Stomach (tissue), 4 donors: ENCODE measurements around the gene SUPT3H.

Source experiments
- POLR2A ChIP-seq, 4 donors: fragments of 450-650 bp; IDR thresholded peaks; one replicate each; pipeline ENCODE4 v1.6.1; 2016; ENCODE audit warnings: antibody characterized with exemption in 4 of 4, control low read depth in 2 of 4, mild to moderate bottlenecking in 1 of 4, moderate library complexity in 1 of 4
- TF ChIP-seq, protein P1 (sequence below), 7 experiments: fragments of 450-650 bp in 4 of 7; fragments of 200-600 bp in 3 of 7; sonication (generic) in 3 of 7; IDR thresholded peaks; one replicate each; pipeline ENCODE4 v1.5.1; 2016 to 2019; ENCODE audit warnings: antibody characterized with exemption in 7 of 7, control low read depth in 2 of 7, mild to moderate bottlenecking in 1 of 7

DNA sequence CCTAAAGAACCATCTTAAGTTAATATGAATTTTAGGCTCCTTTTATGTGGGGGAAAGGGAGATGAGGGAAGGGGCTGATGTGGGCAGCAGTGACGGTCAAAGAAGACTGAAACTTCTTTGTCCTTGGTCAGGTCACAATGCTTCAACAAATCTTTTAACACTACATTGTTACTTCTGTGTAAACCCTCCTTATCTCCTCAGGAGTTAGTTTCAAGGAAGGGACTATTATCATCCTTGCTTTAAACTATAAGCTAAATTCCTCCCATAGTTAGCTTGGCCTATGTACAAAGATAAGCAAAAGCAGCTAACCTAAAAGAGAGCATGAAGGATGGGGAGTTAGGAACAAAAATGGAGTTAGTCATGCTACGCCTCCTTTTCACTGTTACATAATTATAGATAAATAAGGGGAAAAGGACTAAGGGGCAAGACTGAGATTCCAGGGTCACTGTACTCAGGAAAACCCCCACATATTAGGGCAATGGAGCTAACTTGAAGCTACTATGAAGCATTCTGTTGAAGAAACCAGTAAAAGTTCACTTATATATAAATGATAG, 222.3 kb downstream of the SUPT3H start:
- TF ChIP-seq, protein P1, sequence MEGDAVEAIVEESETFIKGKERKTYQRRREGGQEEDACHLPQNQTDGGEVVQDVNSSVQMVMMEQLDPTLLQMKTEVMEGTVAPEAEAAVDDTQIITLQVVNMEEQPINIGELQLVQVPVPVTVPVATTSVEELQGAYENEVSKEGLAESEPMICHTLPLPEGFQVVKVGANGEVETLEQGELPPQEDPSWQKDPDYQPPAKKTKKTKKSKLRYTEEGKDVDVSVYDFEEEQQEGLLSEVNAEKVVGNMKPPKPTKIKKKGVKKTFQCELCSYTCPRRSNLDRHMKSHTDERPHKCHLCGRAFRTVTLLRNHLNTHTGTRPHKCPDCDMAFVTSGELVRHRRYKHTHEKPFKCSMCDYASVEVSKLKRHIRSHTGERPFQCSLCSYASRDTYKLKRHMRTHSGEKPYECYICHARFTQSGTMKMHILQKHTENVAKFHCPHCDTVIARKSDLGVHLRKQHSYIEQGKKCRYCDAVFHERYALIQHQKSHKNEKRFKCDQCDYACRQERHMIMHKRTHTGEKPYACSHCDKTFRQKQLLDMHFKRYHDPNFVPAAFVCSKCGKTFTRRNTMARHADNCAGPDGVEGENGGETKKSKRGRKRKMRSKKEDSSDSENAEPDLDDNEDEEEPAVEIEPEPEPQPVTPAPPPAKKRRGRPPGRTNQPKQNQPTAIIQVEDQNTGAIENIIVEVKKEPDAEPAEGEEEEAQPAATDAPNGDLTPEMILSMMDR (IDR thresholded peaks at IDR 0.05): no peak
- no peak for TF ChIP-seq POLR2A (IDR thresholded peaks at IDR 0.05)
